ENCODE measurements around the gene MEGF9. TPM values are rescaled to one million over a fixed set of nuclear protein-coding genes. Genes with fewer than 3 reads are reported as not detected.

The MEGF9 gene
- total and polyA plus RNA-seq, 7 donors, result 2.0 to 12.7 (median 7.2) TPM

- H3K4me3 ChIP-seq, result no peak overlapping the region
- DNase-seq (no peak), ATAC-seq (no peak)
- H3K4me1 ChIP-seq, result no peaks in the 10 kb centered on the region
- TF ChIP-seq CTCF (IDR thresholded peaks at IDR 0.05), result no peak
- intact Hi-C loops (cut with DNase I), result no loop called here
- H3K27me3 ChIP-seq (ENCODE audit: insufficient read depth in 3 of 3, low read length in 2 of 3), result no peaks in the 10 kb centered on the region
- peaks cover 0 to 29% of the 10 kb centered on the region in 2 donors for H3K36me3 ChIP-seq (ENCODE audit: insufficient read depth in 1 of 2, low read depth in 1 of 2)
- no peaks in the 10 kb centered on the region for H3K9me3 ChIP-seq
- no peak overlapping the region for H3K27ac ChIP-seq
- WGBS, 3 donors, result 89 to 100% (median 90%) methylated on average over 1 of the region's 1 CpG
Observed at GRCh38 chr9:120603591-120603990, 110.7 kb downstream of the MEGF9 start.

DNA sequence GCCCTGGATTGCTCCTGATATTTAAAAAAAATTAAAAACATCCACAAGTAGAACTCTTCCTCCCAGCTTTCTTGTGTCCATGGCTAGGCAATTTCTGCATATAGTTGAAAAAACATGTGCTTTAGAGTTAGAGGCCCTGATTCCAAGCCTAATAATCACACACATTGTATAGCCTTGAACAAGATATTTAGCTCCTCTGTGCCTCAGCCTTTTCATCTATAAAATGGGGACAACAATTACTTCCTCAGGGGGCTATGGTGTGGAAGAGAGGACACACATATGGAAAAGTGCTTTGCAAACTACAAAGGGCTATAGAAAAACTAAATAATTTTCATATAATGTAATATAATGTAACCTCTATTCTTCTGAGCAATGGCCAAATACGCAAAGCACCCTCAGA lies 111.3 kb downstream of the MEGF9 start:
- no peak for DNase-seq
- intact Hi-C loops (cut with DNase I), result no loop called here
- H3K4me3 ChIP-seq, result no peak overlapping the region
- H3K4me1 ChIP-seq, result no peaks in the 10 kb centered on the region
- no peaks in the 10 kb centered on the region for H3K27me3 ChIP-seq (ENCODE audit: insufficient read depth in 3 of 3, low read length in 2 of 3)
- ATAC-seq, result no peak
- no peak for TF ChIP-seq CTCF (IDR thresholded peaks at IDR 0.05)
- H3K27ac ChIP-seq, result no peak overlapping the region
- H3K9me3 ChIP-seq, result no peaks in the 10 kb centered on the region
- peaks cover 0 to 28% of the 10 kb centered on the region in 2 donors for H3K36me3 ChIP-seq (ENCODE audit: insufficient read depth in 1 of 2, low read depth in 1 of 2)
- WGBS, 3 donors, result 93 to 100% (median 100%) methylated on average over 1 of the region's 1 CpG

DNA sequence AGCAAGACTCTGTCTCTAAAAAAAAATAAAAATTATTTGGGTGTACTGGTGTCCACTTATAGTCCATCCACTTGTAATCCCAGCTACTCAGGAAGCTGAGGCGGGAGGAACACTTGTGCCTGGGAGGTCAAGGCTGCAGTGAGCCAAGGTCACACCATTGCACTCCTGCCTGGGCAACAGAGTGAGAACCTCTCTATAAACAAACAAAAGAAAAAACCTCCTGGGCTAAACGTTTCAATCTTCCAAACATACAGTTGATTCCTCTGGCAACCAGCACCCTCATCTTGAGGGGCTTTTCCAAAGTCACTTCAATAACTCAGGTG lies 120.4 kb downstream of the MEGF9 start:
- WGBS, 3 donors, result 37 to 47% (median 42%) methylated on average over 2 of the region's 2 CpGs
- no peaks in the 10 kb centered on the region for H3K4me1 ChIP-seq

DNA sequence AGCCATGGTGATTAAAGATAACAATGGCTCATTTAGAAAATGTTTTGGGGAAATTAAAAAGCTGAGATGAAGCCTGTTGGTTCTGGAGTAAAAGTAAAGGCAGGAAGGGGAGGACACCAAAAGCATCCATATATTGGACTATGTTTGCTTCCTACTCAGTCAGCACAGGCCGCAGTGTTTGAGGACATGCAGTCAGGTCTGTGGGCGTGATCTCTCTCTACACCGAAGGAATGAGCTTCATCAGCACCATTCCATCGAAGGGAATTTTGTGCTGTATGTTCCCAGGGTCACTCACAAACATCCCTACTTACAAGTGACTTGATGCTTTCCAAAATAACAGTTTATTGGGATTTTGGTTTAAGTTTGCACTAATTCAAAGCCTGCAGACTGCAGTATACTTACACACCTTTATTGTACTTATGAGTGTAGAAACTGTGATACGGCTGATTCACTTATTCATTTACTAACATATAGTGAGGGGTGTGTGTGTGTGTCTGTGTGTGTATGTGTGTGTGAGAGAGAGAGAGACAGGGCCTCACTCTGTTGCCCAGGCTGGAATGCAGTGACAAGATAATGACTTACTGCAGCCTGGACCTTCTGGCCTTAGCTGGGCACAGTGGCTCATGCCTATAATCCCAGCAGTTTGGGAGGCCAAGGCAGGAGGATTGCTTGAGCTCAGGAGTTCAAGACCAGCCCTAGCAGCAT lies 120.9 kb downstream of the MEGF9 start:
- Histone ChIP-seq H3K27ac (no peak overlapping the region), H3K36me3 (ENCODE audit: insufficient read depth in 1 of 2, low read depth in 1 of 2) (no peaks in the 10 kb centered on the region), H3K27me3 (ENCODE audit: insufficient read depth in 3 of 3, low read length in 2 of 3) (no peaks in the 10 kb centered on the region), H3K4me1 (no peaks in the 10 kb centered on the region), H3K9me3 (no peaks in the 10 kb centered on the region), H3K4me3 (no peak overlapping the region)
- TF ChIP-seq CTCF (IDR thresholded peaks at IDR 0.05), result no peak
- no peak for DNase-seq
- intact Hi-C loops (cut with DNase I), result no loop called here
- ATAC-seq, result no peak
- 68 to 72% (median 70%) methylated on average over 5 of the region's 5 CpGs for WGBS, 3 donors

More for the DNA sequence above, 120.4 kb downstream of the MEGF9 start:
- Histone ChIP-seq H3K27me3 (ENCODE audit: insufficient read depth in 3 of 3, low read length in 2 of 3) (no peaks in the 10 kb centered on the region), H3K36me3 (ENCODE audit: insufficient read depth in 1 of 2, low read depth in 1 of 2) (no peaks in the 10 kb centered on the region), H3K27ac (no peak overlapping the region), H3K4me3 (no peak overlapping the region), H3K9me3 (no peaks in the 10 kb centered on the region)
- intact Hi-C loops (cut with DNase I), result no loop called here
- TF ChIP-seq CTCF (IDR thresholded peaks at IDR 0.05), result no peak
- DNase-seq, result no peak
- no peak for ATAC-seq

- DNase-seq (no peak), ATAC-seq (no peak)
- no peaks in the 10 kb centered on the region for H3K36me3 ChIP-seq (ENCODE audit: insufficient read depth in 1 of 2, low read depth in 1 of 2)
- H3K4me1 ChIP-seq, result no peaks in the 10 kb centered on the region
- H3K4me3 ChIP-seq, result no peak overlapping the region
- no peak for TF ChIP-seq CTCF (IDR thresholded peaks at IDR 0.05)
- H3K27me3 ChIP-seq (ENCODE audit: insufficient read depth in 3 of 3, low read length in 2 of 3), result no peaks in the 10 kb centered on the region
- no peaks in the 10 kb centered on the region for H3K9me3 ChIP-seq
- H3K27ac ChIP-seq, result no peak overlapping the region
- intact Hi-C loops (cut with DNase I), result no loop called here
- WGBS, 3 donors, result 92 to 94% (median 93%) methylated on average over 8 of the region's 8 CpGs
Observed at GRCh38 chr9:120592210-120592609, 122.1 kb downstream of the MEGF9 start.

Measured in psoas muscle (tissue), 8 donors.